SH-SY5Y (cell line): ENCODE measurements around the gene INHBA.

Experiments
- GATA2 ChIP-seq: IDR thresholded peaks from 2 replicates; pipeline ENCODE4 v1.6.1; 2011; ENCODE audit warnings: mild to moderate bottlenecking, low read depth, low read length
- GATA3 ChIP-seq: IDR thresholded peaks from 2 replicates; pipeline ENCODE4 v1.6.1; 2011; ENCODE audit warnings: low read depth, mild to moderate bottlenecking, low read length, moderate library complexity

INHBA gene

GRCh38 chr7:41702635-41703371, at the start of gene INHBA:
Gene INHBA, minus strand, starts transcription at chr7:41703090. Its CDS starts 2,716 bp downstream, at chr7:41700374.
- TF ChIP-seq GATA3 (no peak), GATA2 (no peak)

- TF ChIP-seq GATA2 (no peak), GATA3 (no peak)
Observed at GRCh38 chr7:41752615-41753014, 49.7 kb upstream of the INHBA start.

- TF ChIP-seq GATA2: no peak
Observed at GRCh38 chr7:41750661-41751540, 48.0 kb upstream of the INHBA start.

DNA sequence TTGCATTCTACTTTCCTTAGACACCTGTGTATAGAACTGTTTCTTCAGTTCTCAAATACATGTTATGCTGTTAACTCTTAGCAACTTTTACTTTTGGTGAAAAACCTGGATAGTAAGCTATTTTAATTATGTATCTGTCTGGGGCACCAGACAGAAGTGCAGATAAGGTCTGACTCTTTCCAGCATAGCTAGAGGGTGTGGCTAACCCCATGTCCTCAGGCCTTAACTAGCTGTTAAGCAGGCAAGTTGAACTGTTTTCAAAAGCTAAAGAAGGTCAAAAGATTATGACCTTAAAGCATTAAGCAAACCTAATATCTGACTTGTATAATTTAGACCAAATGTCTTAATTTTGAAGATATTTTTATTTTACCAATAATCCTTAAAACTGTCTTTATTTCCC, 45.1 kb upstream of the INHBA start:
- TF ChIP-seq GATA3: no peak
- TF ChIP-seq GATA2: no peak

- TF ChIP-seq GATA3: no peak
- TF ChIP-seq GATA2: no peak
Observed at GRCh38 chr7:41745451-41745850, 42.6 kb upstream of the INHBA start.

GRCh38 chr7:41744161-41744560, 41.3 kb upstream of the INHBA start:
- no peak for TF ChIP-seq GATA3
- TF ChIP-seq GATA2: no peak

DNA sequence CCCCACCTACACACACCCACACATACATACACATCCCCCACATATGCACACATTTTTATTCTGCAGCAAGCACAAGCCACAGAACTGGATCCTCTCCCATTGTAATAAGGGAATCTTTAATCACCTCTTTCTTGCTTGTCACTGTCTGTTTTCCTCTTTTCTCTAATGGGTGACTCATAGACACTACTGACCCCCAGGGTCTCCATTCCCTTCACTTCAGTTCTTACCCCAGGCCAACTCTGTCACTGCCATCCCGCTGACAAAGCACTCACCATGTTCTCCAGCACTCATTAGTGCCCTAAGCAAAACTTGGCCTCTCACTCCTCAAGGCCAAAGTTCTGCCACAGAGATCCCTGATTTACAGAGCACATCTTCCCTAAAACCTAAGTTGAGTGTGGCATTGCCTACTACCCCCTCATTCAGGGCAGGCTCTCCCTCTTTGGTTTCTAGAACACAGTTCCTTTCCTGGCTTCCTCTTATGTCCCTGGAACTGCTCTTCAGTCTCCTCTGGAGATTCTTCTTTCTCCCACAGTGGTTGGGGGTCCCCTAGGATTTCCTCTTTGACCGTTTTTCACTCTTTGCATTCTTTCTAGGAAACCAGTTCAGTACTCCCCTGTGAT, 39.6 kb upstream of the INHBA start:
- no peak for TF ChIP-seq GATA2
- TF ChIP-seq GATA3: no peak

DNA sequence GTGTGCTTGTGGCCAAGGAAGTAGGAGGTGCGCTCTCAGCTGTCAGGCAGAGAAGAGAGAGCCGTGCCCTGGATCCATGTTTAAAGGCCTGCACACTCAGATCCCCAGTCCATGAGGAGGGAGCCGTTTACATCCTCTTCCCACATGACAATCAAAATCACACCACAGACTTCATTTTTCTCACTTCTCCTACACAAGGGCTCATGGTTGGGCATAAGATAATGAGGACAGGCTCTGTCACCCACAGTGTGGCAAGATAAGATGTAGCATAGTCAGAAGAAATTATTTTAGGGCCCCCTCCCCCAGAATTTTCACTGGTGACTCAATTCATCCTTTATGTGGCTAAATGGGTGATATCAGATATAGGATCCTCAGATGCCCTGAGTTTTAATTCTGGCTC, 35.9 kb upstream of the INHBA start:
- TF ChIP-seq GATA3: no peak

GRCh38 chr7:41738336-41738735, 35.4 kb upstream of the INHBA start:
- TF ChIP-seq GATA2: no peak
- TF ChIP-seq GATA3: no peak

GRCh38 chr7:41735206-41735605, 32.3 kb upstream of the INHBA start:
- TF ChIP-seq GATA3: no peak
- no peak for TF ChIP-seq GATA2

- TF ChIP-seq GATA2: no peak
- TF ChIP-seq GATA3: no peak
Observed at GRCh38 chr7:41732843-41733306, 30.0 kb upstream of the INHBA start.

- TF ChIP-seq GATA3: no peak
- no peak for TF ChIP-seq GATA2
Observed at GRCh38 chr7:41732436-41732785, 29.5 kb upstream of the INHBA start.

- no peak for TF ChIP-seq GATA3
- no peak for TF ChIP-seq GATA2
Observed at GRCh38 chr7:41731493-41732435, 28.9 kb upstream of the INHBA start.
